HEK293T (cell line): ENCODE measurements around the gene CHST15.

Source experiments
- ELF4 ChIP-seq: fragments of 450-650 bp; IDR thresholded peaks from 2 replicates; pipeline ENCODE4 v1.6.1; 2017; ENCODE audit warnings: antibody characterized with exemption
- FOXM1 ChIP-seq: fragments of 450-650 bp; IDR thresholded peaks from 2 replicates; pipeline ENCODE4 v1.6.1; 2017; ENCODE audit warnings: mild to moderate bottlenecking, borderline replicate concordance
- LEF1 ChIP-seq: fragments of 450-650 bp; IDR thresholded peaks from 2 replicates; pipeline ENCODE4 v1.6.1; 2017; ENCODE audit warnings: mild to moderate bottlenecking, borderline replicate concordance
- NFRKB ChIP-seq: fragments of 450-650 bp; IDR thresholded peaks from 2 replicates; pipeline ENCODE4 v1.6.1; 2016; ENCODE audit warnings: mild to moderate bottlenecking, moderate library complexity
- SP1 ChIP-seq: fragments of 450-650 bp; IDR thresholded peaks from 2 replicates; pipeline ENCODE4 v1.6.1; 2017

DNA sequence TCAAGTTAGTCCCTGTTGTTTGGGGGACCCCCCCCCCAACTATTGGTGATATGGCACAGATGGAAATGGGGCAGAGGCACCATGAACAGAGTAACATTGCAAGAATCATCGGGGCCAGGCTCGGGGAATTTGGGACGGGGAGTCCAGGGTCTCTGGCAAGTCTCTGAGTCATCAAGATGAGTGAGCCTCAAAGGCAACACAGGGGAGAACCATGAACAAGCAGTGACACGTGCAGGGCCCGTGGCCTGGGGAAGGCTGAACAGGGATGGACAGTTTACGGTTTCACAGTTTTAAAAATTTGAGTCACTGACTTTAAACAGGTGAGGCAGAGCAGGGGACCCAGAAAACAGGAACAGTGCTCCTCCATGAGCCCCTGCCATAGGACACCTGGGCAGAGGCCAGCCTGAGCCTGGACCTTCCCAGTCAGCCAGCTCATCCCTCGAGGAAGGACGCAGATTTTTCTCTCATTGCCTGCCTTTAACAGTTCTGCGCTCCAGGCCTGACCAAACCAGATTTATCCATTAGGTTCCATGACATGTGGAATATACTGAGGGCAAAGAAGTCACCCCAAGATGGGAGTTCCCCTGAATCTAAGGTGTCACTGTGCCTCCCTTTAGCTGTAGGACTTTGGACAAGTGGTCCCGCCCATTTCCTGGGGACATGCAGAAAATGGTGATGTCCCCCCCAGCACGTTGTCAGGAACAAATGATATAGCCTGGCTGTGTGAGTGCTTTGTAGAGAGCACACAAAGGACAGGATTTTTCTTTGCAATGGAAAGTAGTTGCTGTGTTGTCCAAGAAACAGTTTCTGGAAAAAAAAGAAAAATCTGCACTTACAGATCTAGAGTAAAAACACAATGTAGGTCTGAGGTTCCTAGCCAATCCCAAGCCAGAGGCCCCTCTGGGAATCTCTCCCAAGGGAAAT is 23.8 kb downstream of the CHST15 start:
- TF ChIP-seq FOXM1 = no peak
- TF ChIP-seq LEF1 = no peak
- TF ChIP-seq NFRKB = no peak
- TF ChIP-seq ELF4 = no peak
- TF ChIP-seq SP1 = no peak
